Measurements from ENCODE around the gene TRPV5.

Gene TRPV5

DNA sequence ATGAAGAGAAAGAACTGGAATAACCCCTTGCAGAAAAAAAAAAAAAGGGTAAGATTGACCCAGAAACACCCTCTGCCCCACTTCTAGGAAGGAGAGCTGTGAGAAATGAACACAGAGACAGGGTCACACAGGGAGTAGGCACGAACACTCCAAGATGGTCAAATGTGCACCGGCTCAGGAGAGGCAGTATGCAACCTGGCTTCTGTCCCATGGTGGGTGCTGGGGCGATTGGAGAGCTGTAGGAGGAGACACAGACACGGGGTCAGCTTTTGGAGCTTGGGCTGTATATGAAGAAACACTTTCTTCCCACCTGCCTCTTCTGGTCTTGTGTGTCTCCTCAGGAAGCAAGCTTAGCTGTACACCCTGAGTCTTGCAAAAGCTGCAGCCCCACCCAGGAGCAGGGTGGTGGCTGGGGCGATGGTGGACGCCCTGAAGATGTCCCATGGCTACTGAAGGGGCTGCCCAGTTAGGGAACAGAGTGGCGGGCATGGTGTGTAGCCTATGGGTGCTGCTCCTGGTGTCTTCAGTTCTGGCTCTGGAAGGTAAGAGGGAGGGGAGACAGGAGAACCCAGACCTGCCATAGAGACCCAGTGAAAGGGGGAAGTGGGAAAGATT lies 70.7 kb downstream of the TRPV5 start:
- no peak overlapping the region for H3K4me3 ChIP-seq (ENCODE audit: low read depth, low read length)
- no peak for TF ChIP-seq CTCF (IDR thresholded peaks at IDR 0.05; ENCODE audit: low read depth, low read length)

- no peak for TF ChIP-seq CTCF (IDR thresholded peaks at IDR 0.05; ENCODE audit: low read depth, low read length)
- no peak overlapping the region for H3K4me3 ChIP-seq (ENCODE audit: low read depth, low read length)
Observed at GRCh38 chr7:142862351-142862750, 71.2 kb downstream of the TRPV5 start.

DNA sequence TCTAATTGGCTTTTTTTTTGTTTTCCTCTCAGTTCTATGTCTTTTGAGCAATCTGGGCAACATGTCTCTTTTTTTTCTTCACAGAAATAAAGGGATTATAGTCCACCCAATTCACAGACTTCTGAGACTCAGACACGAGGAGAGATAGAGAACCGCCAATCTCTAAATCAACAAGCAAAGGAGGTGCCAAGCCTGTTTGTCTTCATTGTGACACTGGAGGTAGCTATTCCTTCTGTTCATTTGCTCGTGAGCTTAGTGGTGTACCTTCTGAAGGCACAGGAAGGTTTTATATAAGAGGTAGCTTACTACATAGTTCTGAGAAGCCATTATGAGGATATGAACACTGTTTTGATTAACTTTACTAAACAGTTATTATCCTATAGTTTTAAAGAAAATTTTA lies 72.6 kb downstream of the TRPV5 start:
- H3K4me3 ChIP-seq (ENCODE audit: low read depth, low read length) = no peak overlapping the region
- no peak for TF ChIP-seq CTCF (IDR thresholded peaks at IDR 0.05; ENCODE audit: low read depth, low read length)

DNA sequence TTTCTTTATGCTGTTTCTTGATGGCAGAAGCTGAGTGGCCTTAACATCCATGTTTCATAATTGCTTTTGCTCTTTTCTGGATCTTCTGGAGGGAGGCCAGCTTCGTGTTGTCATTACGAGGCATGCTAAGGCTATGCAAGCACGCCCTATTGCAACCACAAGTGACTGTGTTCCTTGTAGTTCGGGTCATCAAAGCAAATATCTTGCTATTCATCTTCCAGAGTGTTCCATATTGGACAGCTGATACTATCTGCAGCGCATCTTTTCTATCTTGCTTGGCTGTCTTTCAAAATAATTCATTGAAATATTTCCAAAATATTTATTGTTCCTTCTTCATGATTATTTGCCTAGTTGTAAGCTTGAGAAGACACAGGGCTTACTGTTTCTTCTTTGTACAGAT lies 73.7 kb downstream of the TRPV5 start:
- H3K4me3 ChIP-seq (ENCODE audit: low read depth, low read length) = no peak overlapping the region
- no peak for TF ChIP-seq CTCF (IDR thresholded peaks at IDR 0.05; ENCODE audit: low read depth, low read length)

DNA sequence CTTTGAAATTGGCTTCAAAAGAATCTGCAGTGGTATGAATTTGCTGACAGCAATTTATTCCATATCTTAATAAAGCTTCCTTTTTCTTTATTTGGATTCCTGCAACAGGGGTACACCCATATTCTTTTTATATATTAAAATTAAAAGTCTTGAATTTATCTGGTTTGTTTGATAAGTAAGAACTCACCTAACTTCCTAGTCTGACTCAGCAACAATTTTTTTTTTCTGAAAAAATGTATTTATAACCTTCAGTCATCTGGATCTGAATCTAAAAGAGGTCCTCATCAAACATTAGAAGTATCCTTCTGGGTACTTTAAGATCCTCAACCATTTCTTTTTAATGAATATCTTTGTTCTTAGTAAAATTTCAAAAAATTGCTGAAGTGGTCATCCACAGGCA lies 74.1 kb downstream of the TRPV5 start:
- TF ChIP-seq CTCF (IDR thresholded peaks at IDR 0.05; ENCODE audit: low read depth, low read length) = no peak

More for the DNA sequence above, 74.1 kb downstream of the TRPV5 start:
- H3K4me3 ChIP-seq (ENCODE audit: low read depth, low read length) = no peak overlapping the region

Data from WI38 (cell line).